GM13976 (cell line): Measurements from ENCODE around the gene TGFB1I1.

Source experiments
- DNase-seq: peaks from one replicate; pipeline ENCODE4 v3.0.0; 2012; ENCODE audit warnings: low spot score
- in situ Hi-C: fragments of 300-500 bp; cut with MboI; formaldehyde crosslinking; loops from one replicate; pipeline ENCODE4 v1.12.0; 2022; ENCODE audit warnings: low sequenced_read_pairs, mixed read lengths, inconsistent platforms; ENCODE audit not compliant: unreplicated experiment
- TF ChIP-seq, protein P1 (sequence below): IDR thresholded peaks from 2 replicates; pipeline ENCODE4 v1.5.1; 2012; ENCODE audit warnings: borderline replicate concordance, mild to moderate bottlenecking; ENCODE audit not compliant: insufficient read depth; ENCODE audit errors: extremely low read depth, missing control alignments, control extremely low read depth

Gene TGFB1I1

DNA sequence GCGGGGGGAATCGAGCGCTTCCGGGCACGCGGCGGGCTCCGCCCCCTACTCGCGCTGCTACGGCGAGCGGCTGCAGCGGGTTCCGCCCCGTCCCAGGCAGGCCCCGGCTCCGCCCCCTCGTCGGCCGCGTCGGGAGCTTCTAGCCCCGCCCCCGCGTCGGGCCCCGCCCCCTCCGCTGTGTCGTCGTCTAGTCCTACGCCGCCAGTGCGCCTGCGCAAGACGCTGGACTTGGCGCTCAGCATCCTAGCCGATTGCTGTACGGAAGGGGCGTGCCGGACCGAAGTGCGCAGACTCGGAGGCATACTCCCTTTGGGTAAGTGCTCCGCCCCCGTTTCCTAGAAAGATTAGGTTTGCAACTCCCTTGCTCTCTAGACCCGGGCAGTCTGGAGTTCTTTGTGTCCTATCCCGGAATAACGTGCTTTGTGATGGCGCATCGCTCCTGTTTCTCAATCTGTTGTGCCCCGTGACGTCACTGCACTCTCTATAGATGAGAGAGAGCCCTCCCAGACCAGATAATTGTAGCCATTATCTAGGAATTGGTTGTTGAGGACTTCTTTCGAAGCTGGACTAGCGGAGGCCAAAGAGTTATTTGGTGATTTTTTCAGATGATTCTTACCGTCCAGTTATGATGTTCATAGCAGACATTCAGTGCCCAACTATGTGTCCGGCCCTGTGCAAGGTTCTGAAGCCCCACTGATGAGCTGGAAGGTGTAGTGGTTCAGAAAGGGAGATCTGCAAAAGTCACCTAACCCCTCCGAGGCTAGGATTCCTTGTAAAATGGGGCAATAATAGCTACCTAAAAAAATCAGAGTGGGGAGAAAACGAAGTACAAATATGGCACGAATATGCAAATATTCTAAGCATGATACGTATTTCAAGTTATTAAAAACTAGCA lies 12.0 kb upstream of the TGFB1I1 start:
- peak; percentile 99 for DNase-seq
- in situ Hi-C loops, result loop anchor here (10.0 kb wide), 1 partner anchor 405 kb away; no protein-coding TSS in a partner anchor
- TF ChIP-seq, protein P1, sequence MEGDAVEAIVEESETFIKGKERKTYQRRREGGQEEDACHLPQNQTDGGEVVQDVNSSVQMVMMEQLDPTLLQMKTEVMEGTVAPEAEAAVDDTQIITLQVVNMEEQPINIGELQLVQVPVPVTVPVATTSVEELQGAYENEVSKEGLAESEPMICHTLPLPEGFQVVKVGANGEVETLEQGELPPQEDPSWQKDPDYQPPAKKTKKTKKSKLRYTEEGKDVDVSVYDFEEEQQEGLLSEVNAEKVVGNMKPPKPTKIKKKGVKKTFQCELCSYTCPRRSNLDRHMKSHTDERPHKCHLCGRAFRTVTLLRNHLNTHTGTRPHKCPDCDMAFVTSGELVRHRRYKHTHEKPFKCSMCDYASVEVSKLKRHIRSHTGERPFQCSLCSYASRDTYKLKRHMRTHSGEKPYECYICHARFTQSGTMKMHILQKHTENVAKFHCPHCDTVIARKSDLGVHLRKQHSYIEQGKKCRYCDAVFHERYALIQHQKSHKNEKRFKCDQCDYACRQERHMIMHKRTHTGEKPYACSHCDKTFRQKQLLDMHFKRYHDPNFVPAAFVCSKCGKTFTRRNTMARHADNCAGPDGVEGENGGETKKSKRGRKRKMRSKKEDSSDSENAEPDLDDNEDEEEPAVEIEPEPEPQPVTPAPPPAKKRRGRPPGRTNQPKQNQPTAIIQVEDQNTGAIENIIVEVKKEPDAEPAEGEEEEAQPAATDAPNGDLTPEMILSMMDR, result no peak

DNA sequence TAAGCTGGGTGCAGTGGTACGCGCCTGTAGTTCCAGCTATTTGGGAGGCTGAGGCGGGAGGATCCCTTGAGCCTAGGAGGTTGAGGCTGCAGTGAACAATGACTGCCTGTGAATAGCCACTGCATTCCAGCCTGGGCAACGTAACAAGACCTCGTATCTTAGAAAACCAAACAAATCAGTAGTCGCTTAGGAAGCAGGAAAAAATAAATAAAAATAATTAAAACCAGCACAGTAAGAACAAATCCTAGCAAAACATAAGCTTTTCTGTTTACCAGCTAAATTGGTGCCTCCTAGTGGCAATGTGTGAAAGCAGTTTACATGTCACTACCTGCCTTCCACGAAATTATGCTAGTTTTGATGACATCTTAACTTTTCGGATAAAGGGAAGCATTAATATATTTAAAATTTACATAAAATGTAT lies 11.4 kb upstream of the TGFB1I1 start:
- in situ Hi-C loops, result no loop called here
- DNase-seq, result no peak
- TF ChIP-seq, protein P1, result peak; percentile 61

DNA sequence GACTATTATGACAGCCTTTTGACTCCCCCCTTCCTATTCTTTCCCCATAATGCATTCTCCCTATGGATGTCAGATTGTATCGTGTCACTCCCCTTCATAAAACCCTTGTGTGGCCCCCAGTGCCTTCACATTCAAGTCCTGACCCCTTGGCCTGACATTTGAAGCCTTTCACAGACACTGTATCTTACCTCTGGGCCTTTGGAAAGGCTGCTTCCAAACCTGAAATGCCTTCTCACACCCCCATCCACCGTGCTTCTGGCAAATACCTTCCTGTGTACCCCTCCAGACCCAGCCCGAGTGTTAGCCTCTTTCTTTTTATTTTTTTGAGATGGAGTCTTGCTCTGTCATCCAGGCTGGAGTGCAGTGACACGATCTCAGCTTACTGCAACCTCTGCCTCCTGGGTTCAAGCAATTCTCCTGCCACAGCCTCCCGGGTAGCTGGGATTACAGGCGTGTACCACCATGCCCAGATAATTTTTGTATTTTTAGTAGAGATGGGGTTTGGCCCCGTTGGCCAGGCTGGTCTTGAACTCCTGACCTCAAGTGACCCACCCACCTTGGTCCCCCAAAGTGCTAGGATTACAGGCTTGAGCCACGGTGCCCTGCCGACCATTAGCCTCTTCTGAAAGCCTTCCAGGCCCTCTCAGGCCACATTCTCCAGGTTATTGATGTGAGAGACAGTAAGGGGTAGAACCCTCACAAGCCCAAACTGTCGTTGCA lies 10.6 kb upstream of the TGFB1I1 start:
- in situ Hi-C loops, result no loop called here
- no peak for DNase-seq

DNA sequence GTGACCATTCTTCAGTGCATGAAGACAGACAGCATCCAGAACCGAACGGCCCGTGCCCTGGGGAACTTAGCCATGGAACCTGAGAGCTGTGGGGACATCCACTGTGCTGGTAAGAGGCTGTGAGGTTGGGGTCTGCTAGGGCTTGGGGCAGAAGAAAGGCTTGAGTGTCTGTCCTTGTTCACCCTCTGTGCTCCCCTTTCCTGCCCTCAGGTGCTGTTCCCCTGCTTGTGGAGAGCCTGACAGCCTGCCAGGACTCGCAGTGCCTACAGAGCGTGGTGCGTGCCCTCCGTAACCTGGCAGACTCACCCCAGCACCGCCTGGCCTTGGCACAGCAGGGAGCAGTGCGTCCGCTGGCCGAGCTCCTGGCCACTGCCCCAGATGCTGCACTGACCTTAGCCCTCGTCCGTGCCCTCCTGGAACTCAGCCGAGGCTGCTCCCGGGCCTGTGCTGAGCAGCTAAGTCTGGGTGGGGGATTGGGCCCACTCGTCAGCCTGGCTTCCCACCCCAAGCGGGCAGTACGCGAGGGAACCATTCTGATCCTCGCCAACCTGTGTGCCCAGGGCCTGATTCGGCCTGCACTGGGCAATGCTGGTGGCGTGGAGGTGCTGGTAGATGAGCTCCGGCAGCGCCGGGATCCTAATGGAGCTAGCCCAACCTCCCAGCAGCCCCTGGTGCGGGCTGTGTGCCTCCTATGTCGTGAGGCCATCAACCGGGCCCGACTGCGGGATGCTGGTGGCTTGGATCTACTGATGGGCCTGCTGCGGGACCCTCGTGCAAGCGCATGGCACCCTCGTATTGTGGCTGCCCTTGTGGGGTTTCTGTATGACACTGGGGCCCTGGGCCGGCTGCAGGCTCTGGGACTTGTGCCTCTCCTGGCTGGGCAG lies 9.8 kb upstream of the TGFB1I1 start:
- in situ Hi-C loops, result no loop called here
- no peak for DNase-seq
- TF ChIP-seq, protein P1, result no peak

More for the DNA sequence above, 10.6 kb upstream of the TGFB1I1 start:
- TF ChIP-seq, protein P1, result no peak

DNA sequence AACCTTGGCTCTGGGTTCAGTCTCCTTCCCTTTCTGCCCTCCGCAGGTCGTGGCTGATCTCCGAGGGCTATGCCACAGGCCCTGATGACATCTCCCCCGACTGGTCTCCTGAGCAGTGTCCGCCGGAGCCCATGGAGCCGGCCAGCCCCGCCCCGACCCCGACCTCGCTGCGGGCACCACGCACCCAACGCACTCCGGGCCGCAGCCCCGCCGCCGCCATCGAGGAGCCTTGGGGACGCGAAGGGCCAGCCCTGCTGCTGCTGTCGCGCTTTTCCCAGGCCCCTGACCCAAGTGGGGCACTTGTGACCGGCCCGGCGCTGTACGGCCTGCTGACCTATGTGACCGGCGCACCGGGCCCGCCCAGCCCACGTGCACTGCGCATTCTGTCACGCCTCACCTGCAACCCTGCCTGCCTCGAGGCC lies 7.6 kb upstream of the TGFB1I1 start:
- in situ Hi-C loops, result no loop called here
- DNase-seq, result no peak
- TF ChIP-seq, protein P1, result no peak

DNA sequence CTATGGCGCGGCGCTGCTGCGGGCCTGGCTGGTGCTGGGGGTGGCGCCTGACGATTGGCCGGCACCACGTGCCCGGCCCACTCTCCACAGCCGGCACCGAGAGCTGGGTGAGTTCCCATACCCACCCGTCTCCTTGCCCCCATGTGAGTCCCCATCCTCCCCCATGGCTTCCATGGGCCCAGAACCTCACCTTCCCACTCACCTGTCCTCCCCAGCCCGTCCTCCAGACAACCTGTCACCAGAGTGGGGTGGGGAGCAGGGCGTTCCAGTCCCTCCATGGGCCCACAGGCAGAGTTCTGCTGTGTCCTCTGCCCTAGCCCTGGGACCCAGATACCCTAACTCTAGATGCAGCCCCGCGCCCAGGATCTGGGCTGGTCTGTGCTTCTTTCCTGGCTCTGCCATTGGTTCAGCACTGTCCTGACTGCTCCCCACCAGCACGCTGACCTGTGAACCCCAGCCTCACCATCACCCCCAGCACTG lies 7.1 kb upstream of the TGFB1I1 start:
- TF ChIP-seq, protein P1, result no peak
- in situ Hi-C loops, result no loop called here
- DNase-seq, result no peak
